ENCODE data around the gene TP53INP2.

- TF ChIP-seq EZH2 (IDR thresholded peaks at IDR 0.05; ENCODE audit: low read depth, low read length, severe bottlenecking) (no peak), CTCF (IDR thresholded peaks at IDR 0.05; ENCODE audit: control extremely low read depth in 1 of 3, insufficient read depth in 1 of 3, low read depth in 1 of 3, low read length in 3 of 3) (no peak), EGR1 (IDR thresholded peaks at IDR 0.05; ENCODE audit: borderline replicate concordance, low read depth, low read length) (no peak), SUZ12 (IDR thresholded peaks at IDR 0.05; ENCODE audit: low read length) (no peak), FOSL1 (IDR thresholded peaks at IDR 0.05; ENCODE audit: insufficient read depth, low read depth, low read length) (no peak), POLR2A (IDR thresholded peaks at IDR 0.05; ENCODE audit: control extremely low read depth in 1 of 2, low read depth in 2 of 2, low read length in 2 of 2) (no peak)
These were observed 14.7 kb upstream of the TP53INP2 start for GRCh38 chr20:34689486-34689885.
